Stimulated activated CD4-positive, alpha-beta T cell treated with anti-CD3 and anti-CD28 coated beads, Interleukin-4, amount 100 ng/mL, for 4 hours (primary cell): ENCODE data around the gene NR2F2.

Experiments used
- DNase-seq, 2 experiments: peaks; one replicate each; pipeline ENCODE4 v3.0.0-alpha.2; 2020

The NR2F2 gene

GRCh38 chr15:96330450-96331143, at the start of gene NR2F2:
NR2F2 (plus strand) TSS chr15:96330700; CDS start chr15:96332106, 1,406 bp downstream.
- peak; percentile 17 to 34 for DNase-seq

DNA sequence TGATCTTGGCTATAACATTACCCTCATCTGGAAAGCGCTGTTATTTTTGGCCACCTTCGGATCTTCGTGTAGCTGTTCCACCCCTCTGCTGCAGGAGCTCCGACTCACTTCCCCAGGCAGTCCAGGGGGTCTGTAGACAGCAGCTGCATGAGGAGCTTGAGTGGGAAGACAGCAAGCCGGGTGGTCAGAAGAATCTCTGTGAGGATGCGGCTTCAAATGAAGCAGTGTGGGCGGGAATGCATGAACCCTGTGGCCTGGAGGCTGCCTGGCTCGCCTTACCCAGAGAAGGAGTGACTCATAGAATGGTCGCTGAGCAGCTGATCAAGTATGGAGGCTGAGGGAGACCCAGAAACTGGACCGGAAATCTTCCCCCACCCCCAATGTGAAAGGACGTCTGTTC, 45.2 kb upstream of the NR2F2 start:
- no peak for DNase-seq

GRCh38 chr15:96285729-96286254, 44.7 kb upstream of the NR2F2 start:
- DNase-seq = no peak

DNA sequence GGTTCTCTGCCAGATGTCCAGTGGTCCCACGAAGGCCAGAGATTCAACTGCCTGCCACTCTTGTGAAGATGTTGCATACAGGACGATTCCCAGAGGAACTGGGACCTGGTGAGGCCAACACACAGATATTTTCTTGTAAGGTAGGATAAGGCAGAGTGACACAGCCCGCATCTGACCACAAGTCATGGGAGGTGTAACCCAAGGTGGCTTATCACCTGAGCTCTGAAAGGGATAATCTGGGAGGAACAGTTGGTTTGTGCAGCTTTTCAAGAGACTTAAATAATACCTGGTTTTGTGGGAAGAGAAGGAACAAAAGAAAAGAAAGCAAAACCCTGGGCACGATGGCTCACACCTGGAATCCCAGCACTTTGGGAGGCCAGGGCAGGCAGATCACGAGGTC, 39.8 kb upstream of the NR2F2 start:
- no peak for DNase-seq

DNA sequence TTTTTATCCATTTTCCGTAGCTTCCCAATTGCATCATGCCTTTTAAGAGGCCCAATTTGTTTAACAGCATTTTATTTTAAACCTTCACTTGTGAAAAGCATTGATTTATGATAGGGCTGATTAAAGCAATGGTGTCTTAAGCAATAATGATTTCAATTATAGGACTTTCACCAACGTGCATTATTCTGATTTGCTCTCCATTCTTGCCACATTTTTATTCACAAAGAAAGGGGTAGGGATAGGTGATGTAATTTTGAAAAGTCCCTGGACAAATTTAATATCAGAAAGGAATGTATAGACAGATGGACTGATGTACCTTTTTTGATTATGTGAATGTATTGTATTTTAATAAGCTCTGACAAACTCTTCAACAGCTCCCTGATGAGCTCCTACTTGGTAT, 37.9 kb upstream of the NR2F2 start:
- DNase-seq = no peak

- no peak for DNase-seq
Measured at GRCh38 chr15:96293441-96293840, 37.1 kb upstream of the NR2F2 start.

DNA sequence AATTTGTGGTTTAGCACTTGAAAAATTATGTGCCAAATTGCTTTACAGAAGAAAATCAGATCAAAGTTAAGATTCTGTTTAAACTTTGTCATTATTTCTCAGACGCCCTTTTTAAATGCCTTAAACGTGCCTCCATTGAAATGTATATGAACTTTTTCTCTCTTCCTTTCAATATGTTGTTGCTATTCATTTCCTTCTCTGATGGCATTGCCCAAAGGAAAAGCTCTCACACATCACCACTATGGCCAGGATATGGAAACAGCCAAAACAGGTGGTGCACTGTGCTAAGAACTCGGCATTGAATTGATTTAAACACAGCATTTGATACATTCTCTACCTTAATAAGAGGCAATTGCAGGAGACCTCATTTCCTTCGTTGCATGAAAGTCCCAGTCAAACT, 35.7 kb upstream of the NR2F2 start:
- no peak for DNase-seq

GRCh38 chr15:96296264-96296663, 34.2 kb upstream of the NR2F2 start:
- no peak for DNase-seq

DNA sequence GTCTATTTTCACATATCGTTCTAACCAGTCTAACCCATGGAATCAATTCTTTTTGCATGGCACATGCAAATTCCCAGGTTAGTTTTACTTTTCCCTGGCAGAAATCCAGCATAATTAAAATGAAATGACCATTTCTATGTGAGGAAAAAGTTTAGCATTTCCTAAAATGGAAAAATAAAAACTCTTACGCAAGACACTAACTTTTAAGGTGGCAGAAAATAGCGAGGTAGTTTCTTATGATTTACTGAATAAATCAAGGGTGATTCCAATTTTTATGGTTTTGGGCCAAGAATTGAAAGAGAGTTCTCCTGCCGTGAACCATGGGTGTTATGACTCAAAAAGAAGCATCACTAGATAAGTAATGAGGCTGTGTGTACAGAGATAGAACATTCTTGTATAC, 32.7 kb upstream of the NR2F2 start:
- DNase-seq = no peak

- DNase-seq = no peak
Measured at GRCh38 chr15:96298217-96298616, 32.3 kb upstream of the NR2F2 start.

DNA sequence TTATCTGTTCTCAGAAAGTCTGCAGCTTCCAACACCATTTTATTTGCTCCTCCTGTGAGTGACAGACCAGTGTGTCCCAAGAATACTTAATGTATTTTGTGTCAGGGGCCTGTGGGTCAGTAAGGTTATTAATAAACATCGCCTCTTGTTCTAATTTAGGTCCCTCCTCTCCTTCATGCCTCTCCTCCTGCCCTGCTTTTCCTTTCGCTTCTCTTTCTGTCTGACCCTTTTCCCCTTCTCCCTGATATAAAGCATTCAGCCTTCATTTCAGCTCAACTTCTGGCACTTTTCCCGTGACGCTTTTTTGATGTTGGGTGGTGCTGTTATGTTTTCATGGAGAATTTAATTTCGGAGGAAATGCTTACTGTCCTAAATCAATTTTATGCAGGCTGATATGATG, 29.7 kb upstream of the NR2F2 start:
- no peak for DNase-seq

DNA sequence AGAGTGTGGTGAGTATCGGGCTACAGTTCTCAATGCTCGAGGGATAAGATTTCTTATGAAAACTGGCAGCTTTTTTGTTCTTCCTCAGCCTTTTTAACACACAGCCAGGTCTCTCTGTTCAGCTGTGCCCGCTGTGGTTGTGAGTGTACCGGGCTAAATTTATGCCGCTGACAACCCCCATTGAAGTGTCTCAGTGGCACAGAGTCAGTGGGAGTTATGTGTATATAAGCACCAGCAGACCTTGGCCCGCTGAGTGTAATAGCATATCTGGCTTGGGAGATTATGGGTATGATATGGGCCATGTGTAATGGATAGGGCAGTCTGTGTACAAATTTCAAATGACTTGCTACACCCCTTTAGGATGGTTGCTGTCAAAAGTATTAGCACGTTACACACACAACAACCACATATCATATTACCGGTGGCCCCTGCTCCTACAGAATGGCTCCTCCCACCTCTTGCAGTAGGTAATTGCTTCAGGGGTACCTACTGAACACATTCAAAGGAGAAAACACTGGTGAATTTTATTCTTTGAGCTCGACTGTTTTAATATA, 26.9 kb upstream of the NR2F2 start:
- DNase-seq = no peak

DNA sequence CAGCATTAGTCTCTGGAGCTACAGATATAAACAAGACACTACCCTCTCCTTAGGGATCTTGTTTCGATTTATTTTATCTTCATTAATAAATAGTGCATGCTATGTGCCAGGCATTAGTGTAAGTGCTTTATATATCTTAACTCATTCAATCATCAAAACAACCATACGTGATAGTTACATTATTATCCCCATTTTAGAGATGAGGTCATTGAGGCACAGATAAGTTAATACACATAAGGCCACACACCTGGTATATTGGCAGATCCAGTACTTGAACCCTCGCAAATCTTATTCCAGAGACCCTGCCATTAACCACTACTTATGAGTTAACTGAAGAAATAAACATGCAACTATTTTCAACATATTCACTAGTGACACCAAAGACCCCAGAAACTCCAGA, 25.7 kb upstream of the NR2F2 start:
- no peak for DNase-seq

- DNase-seq = no peak
Measured at GRCh38 chr15:96306321-96306720, 24.2 kb upstream of the NR2F2 start.

GRCh38 chr15:96307856-96308394, 22.6 kb upstream of the NR2F2 start:
- DNase-seq = no peak

DNA sequence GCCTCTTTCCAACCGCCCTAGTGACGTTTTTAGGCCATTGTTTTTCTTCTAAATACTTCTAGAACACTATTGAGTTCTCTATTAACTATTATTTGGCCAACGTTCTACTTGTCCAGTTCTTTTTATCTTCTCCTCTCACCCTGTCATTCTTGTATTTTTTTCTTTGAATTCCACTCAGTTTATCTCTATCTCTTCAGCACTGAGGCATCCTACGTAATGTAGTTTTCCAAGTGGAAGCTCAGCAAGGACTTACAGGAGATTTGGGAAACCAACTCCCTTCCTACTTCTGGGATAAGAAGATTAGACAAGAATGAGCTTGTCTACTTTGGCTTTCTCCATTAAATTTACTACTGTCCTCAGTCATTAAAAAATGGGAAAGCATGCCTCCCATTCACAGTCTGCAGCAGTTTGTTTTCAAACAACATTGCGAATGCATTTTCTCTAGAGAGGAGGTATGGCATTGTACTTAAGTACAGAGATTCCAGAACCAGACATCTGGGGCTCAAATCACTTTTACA, 21.3 kb upstream of the NR2F2 start:
- no peak for DNase-seq

- no peak for DNase-seq
Measured at GRCh38 chr15:96311256-96311955, 19.1 kb upstream of the NR2F2 start.

- DNase-seq = no peak
Measured at GRCh38 chr15:96311956-96312294, 18.6 kb upstream of the NR2F2 start.

GRCh38 chr15:96312641-96313335, 17.7 kb upstream of the NR2F2 start:
- DNase-seq = no peak

- no peak for DNase-seq
Measured at GRCh38 chr15:96314518-96314917, 16.0 kb upstream of the NR2F2 start.

GRCh38 chr15:96314963-96315362, 15.5 kb upstream of the NR2F2 start:
- DNase-seq = no peak

DNA sequence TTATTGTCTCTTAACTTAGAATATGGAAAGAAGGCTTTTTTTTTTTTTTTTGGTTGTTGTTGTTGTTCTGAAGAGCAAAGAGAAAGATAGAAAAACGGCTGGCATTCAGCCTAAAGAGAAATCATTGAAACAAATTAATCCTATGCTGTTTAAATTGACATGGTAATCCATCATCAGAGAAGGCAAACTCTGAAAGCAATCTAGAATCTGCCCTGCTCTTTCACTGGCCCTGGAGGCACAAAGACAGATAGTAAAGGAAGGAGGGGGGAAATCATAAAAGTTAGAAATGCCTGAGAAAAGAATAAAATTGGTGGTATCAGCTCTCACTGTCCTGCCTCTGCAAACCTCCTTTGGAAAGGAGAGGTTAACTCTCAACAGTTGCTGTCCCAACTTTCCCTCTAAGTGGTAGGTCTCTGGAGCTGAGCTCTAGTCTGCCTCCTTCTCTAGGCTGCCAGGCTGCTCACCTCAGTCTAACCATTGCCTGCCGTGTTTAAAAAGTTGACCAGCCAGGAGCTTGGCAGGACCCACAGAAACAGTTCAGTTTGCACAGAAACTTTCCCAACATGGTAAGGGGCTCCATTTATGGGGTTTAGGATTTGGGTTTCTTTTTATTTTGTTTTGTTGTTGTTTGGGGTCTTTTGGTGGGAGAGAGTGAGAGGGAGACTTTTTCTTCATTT, 13.4 kb upstream of the NR2F2 start:
- DNase-seq = no peak

GRCh38 chr15:96320107-96320506, 10.4 kb upstream of the NR2F2 start:
- DNase-seq = no peak
